ENCODE results near the gene HMCN1.

Gene HMCN1

DNA sequence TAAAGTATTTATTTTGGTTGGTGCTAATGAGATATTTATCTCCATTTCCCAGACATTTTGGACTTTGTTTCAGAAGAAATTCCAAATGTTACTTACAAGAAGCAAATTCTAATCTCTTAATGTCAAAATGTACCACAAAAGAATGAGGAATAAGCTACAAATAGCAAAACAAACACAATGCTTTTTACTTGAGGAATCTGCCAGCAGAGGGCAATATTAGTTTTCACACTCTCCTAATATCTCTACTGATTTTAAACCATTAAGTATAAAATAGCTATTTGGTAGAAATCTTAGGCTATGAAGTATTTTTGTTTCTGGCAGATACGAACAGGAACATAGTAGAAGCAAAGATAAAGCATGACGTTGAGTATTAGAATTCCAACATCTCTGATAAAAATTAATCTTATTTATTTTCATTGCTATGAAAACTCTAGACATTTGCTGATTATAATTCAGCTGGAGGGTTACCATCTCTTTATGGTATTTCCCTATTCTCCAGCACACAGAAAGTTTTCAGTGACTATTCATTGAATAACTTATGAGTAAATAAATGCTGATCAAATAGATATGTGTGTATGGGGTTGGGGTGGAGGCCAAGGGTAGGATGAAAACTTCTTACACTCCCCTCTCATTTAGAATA is 13.4 kb upstream of the HMCN1 start:
- Mint-ChIP-seq H3K36me3 (ENCODE audit: insufficient read depth) (no peaks in the 10 kb centered on the region), H3K4me1 (ENCODE audit: low read depth in 2 of 2) (peaks cover 0 to 2% of the 10 kb centered on the region in 2 donors), H3K27ac (no peak overlapping the region), H3K9me3 (no peaks in the 10 kb centered on the region), H3K27me3 (peaks cover 17 to 20% of the 10 kb centered on the region in 2 donors), H3K4me3 (no peak overlapping the region)
- no peak for ATAC-seq (replicated peaks)
- no peak for DNase-seq

GRCh38 chr1:185721553-185721952 is 12.6 kb upstream of the HMCN1 start:
- Mint-ChIP-seq H3K4me1 (ENCODE audit: low read depth in 2 of 2) (no peaks in the 10 kb centered on the region), H3K4me3 (no peak overlapping the region), H3K27me3 (peaks cover 14 to 17% of the 10 kb centered on the region in 2 donors), H3K9me3 (no peaks in the 10 kb centered on the region), H3K36me3 (ENCODE audit: insufficient read depth) (no peaks in the 10 kb centered on the region), H3K27ac (no peak overlapping the region)
- no peak for ATAC-seq (replicated peaks)
- no peak for DNase-seq

GRCh38 chr1:185722098-185722497 is 12.1 kb upstream of the HMCN1 start:
- H3K9me3 Mint-ChIP-seq = no peaks in the 10 kb centered on the region
- no peak for DNase-seq

DNA sequence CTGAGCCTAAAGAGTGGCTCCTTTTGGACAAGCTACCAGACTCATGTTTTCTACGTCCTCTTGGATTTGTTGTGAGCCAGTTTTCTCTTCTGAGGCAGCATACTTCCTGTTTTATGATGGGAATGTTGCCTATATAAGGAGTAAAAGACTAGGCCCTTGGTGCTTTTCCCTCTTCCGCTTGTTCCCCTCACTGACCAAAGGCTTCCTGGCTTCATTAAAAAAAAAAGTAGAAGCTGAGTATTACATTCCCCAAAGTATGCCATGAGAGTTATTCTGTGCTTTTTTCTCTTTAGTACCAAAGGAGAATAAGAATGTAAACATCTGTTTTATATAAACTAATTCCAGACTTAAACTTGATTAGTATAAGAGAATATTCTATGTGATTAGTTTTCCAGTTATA is 6.5 kb upstream of the HMCN1 start:
- Mint-ChIP-seq H3K4me1 (ENCODE audit: low read depth in 2 of 2) (no peaks in the 10 kb centered on the region), H3K4me3 (no peak overlapping the region), H3K27ac (no peak overlapping the region), H3K9me3 (peaks cover 0 to 7% of the 10 kb centered on the region in 2 donors), H3K36me3 (ENCODE audit: insufficient read depth) (no peaks in the 10 kb centered on the region), H3K27me3 (peaks cover 12 to 18% of the 10 kb centered on the region in 2 donors)
- no peak for ATAC-seq (replicated peaks)
- no peak for DNase-seq

More at GRCh38 chr1:185722098-185722497, 12.1 kb upstream of the HMCN1 start:
- peaks cover 13% of the 10 kb centered on the region in 2 donors for H3K27me3 Mint-ChIP-seq
- H3K4me1 Mint-ChIP-seq (ENCODE audit: low read depth in 2 of 2) = no peaks in the 10 kb centered on the region
- H3K36me3 Mint-ChIP-seq (ENCODE audit: insufficient read depth) = no peaks in the 10 kb centered on the region
- no peak overlapping the region for H3K27ac Mint-ChIP-seq
- ATAC-seq (replicated peaks) = no peak
- no peak overlapping the region for H3K4me3 Mint-ChIP-seq

- Mint-ChIP-seq H3K9me3 (peaks cover 0 to 7% of the 10 kb centered on the region in 2 donors), H3K27me3 (peaks cover 41 to 42% of the 10 kb centered on the region in 2 donors), H3K4me3 (no peak overlapping the region), H3K4me1 (ENCODE audit: low read depth in 2 of 2) (peaks cover 9 to 20% of the 10 kb centered on the region in 2 donors), H3K36me3 (ENCODE audit: insufficient read depth) (no peaks in the 10 kb centered on the region), H3K27ac (no peak overlapping the region)
- DNase-seq (no peak), ATAC-seq (replicated peaks) (no peak)
Measured at GRCh38 chr1:185731446-185731845, 2.7 kb upstream of the HMCN1 start.

- peaks cover 9 to 20% of the 10 kb centered on the region in 2 donors for H3K4me1 Mint-ChIP-seq (ENCODE audit: low read depth in 2 of 2)
- ATAC-seq (replicated peaks) (no peak), DNase-seq (no peak)
- peaks cover 51 to 52% of the 10 kb centered on the region in 2 donors for H3K27me3 Mint-ChIP-seq
- peaks cover 0 to 7% of the 10 kb centered on the region in 2 donors for H3K9me3 Mint-ChIP-seq
- no peak overlapping the region for H3K27ac Mint-ChIP-seq
- H3K4me3 Mint-ChIP-seq = no peak overlapping the region
- H3K36me3 Mint-ChIP-seq (ENCODE audit: insufficient read depth) = no peaks in the 10 kb centered on the region
Measured at GRCh38 chr1:185732951-185733350, 1.2 kb upstream of the HMCN1 start.

- H3K36me3 Mint-ChIP-seq (ENCODE audit: insufficient read depth) = no peaks in the 10 kb centered on the region
Measured at GRCh38 chr1:185734929-185735700, 924 bp downstream of the HMCN1 start.

DNA sequence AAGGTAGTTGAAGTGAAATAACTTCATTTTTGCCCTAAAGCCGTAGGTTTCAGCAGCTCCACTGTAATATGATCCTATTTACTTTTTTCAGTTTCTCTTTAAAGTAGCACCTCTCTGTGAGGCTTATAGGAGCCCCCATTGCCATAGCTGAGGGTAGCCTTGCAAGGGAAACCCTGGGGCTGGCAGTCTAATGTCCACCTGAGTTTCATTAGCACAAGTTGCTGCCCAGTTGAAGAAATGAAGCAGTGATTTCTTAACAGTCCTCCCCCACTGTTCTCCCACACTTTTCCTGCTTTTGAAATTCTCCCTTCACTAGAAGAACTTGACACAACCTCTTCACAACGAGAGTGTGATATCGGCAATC is 1.5 kb downstream of the HMCN1 start:
- no peak for DNase-seq
- Mint-ChIP-seq H3K27me3 (peaks cover 68 to 69% of the 10 kb centered on the region in 2 donors), H3K9me3 (peaks cover 4 to 10% of the 10 kb centered on the region in 2 donors), H3K4me1 (ENCODE audit: low read depth in 2 of 2) (peaks cover 9 to 20% of the 10 kb centered on the region in 2 donors), H3K27ac (no peak overlapping the region), H3K36me3 (ENCODE audit: insufficient read depth) (no peaks in the 10 kb centered on the region), H3K4me3 (no peak overlapping the region)
- ATAC-seq (replicated peaks) = no peak

More at GRCh38 chr1:185734929-185735700, 924 bp downstream of the HMCN1 start:
- Mint-ChIP-seq H3K4me1 (ENCODE audit: low read depth in 2 of 2) (peaks cover 9 to 20% of the 10 kb centered on the region in 2 donors), H3K27me3 (peaks cover 67 to 69% of the 10 kb centered on the region in 2 donors), H3K27ac (no peak overlapping the region), H3K9me3 (peaks cover 4 to 10% of the 10 kb centered on the region in 2 donors), H3K4me3 (peak overlapping the region; percentile 41 to 60)
- DNase-seq = no peak
- no peak for ATAC-seq (replicated peaks)

GRCh38 chr1:185739967-185740366 is 5.8 kb downstream of the HMCN1 start:
- Mint-ChIP-seq H3K27me3 (peaks cover 43 to 51% of the 10 kb centered on the region in 2 donors), H3K9me3 (peaks cover 4 to 5% of the 10 kb centered on the region in 2 donors), H3K36me3 (ENCODE audit: insufficient read depth) (no peaks in the 10 kb centered on the region), H3K4me1 (ENCODE audit: low read depth in 2 of 2) (peaks cover 0 to 7% of the 10 kb centered on the region in 2 donors), H3K4me3 (no peak overlapping the region), H3K27ac (no peak overlapping the region)
- no peak for ATAC-seq (replicated peaks)
- DNase-seq = no peak

DNA sequence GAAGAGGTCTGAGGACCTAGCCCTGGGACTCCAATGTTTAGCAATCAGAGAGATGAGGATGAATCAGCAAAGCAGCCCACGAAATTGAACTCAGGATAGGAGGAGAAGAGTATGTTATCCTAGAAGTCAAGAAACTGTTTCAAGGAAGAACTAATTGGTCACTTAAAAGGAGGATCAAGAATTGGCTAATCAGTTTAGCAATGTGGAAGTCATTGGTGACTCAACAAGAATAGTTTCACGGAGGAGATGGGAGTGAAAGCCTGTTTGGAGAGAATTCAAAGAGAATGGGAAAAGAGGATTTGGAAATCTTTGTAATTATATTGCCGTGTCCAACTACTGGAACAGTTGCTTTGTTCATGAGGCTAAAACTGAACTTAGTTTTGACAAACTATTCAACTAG is 7.4 kb downstream of the HMCN1 start:
- Mint-ChIP-seq H3K9me3 (peaks cover 4 to 5% of the 10 kb centered on the region in 2 donors), H3K27ac (no peak overlapping the region), H3K36me3 (ENCODE audit: insufficient read depth) (no peaks in the 10 kb centered on the region), H3K27me3 (peaks cover 36 to 51% of the 10 kb centered on the region in 2 donors), H3K4me3 (no peak overlapping the region), H3K4me1 (ENCODE audit: low read depth in 2 of 2) (no peaks in the 10 kb centered on the region)
- DNase-seq (no peak), ATAC-seq (replicated peaks) (no peak)

- Mint-ChIP-seq H3K4me3 (no peak overlapping the region), H3K27ac (no peak overlapping the region), H3K27me3 (peaks cover 31 to 46% of the 10 kb centered on the region in 2 donors), H3K9me3 (peaks cover 4 to 5% of the 10 kb centered on the region in 2 donors), H3K36me3 (ENCODE audit: insufficient read depth) (no peaks in the 10 kb centered on the region), H3K4me1 (ENCODE audit: low read depth in 2 of 2) (no peaks in the 10 kb centered on the region)
- DNase-seq (no peak), ATAC-seq (replicated peaks) (no peak)
Measured at GRCh38 chr1:185742403-185742802, 8.2 kb downstream of the HMCN1 start.

GRCh38 chr1:185745165-185745564 is 11.0 kb downstream of the HMCN1 start:
- Mint-ChIP-seq H3K4me3 (no peak overlapping the region), H3K36me3 (ENCODE audit: insufficient read depth) (no peaks in the 10 kb centered on the region), H3K27ac (no peak overlapping the region), H3K27me3 (peaks cover 15 to 30% of the 10 kb centered on the region in 2 donors), H3K9me3 (peaks cover 0 to 2% of the 10 kb centered on the region in 2 donors), H3K4me1 (ENCODE audit: low read depth in 2 of 2) (no peaks in the 10 kb centered on the region)
- ATAC-seq (replicated peaks) = no peak
- no peak for DNase-seq

DNA sequence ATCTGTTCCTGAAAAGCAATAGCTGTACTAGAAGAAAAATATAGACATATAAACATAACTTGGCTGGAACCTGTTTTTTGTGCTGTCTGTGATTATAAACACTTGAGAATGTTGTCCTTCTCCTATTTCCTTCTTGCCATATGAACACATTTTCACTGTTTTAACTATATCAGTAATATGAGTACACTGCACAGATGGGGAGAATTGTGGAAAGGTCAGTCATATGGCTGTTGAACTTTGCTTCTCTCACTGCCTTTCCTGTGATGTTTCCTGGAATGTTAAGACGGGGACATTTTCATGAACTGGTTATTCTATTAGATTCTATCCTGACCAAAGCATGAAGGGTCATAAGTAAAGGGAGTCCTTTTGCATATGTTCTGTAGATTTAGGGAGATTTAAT is 24.9 kb downstream of the HMCN1 start:
- Mint-ChIP-seq H3K27ac (no peak overlapping the region), H3K36me3 (ENCODE audit: insufficient read depth) (no peaks in the 10 kb centered on the region), H3K27me3 (peaks cover 40 to 47% of the 10 kb centered on the region in 2 donors), H3K9me3 (no peaks in the 10 kb centered on the region), H3K4me1 (ENCODE audit: low read depth in 2 of 2) (no peaks in the 10 kb centered on the region), H3K4me3 (no peak overlapping the region)
- ATAC-seq (replicated peaks) (no peak), DNase-seq (no peak)

DNA sequence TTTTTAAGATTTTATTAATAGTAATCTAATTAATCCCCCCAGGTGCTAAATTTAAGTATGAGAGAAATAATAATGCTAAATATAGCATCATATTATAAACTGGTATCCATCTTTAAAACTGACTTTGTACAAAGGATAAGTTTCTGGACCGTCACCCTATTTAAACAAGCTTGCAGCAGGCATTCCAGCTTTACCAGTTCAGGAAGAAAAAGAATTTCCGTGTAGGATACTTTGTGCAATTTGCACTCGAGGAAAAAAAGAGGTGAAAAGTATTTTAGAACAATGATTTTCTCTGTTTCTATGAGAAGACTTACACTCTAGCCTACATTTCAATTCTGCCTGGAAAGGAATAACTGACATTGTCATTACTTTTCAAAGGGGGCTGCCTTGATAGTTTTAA is 27.6 kb downstream of the HMCN1 start:
- Mint-ChIP-seq H3K4me1 (ENCODE audit: low read depth in 2 of 2) (no peaks in the 10 kb centered on the region), H3K9me3 (no peaks in the 10 kb centered on the region), H3K27me3 (peaks cover 40 to 52% of the 10 kb centered on the region in 2 donors), H3K4me3 (no peak overlapping the region), H3K36me3 (ENCODE audit: insufficient read depth) (no peaks in the 10 kb centered on the region), H3K27ac (no peak overlapping the region)
- DNase-seq = no peak
- ATAC-seq (replicated peaks) = no peak
